ENCODE results near the gene DLGAP5.

Gene DLGAP5

DNA sequence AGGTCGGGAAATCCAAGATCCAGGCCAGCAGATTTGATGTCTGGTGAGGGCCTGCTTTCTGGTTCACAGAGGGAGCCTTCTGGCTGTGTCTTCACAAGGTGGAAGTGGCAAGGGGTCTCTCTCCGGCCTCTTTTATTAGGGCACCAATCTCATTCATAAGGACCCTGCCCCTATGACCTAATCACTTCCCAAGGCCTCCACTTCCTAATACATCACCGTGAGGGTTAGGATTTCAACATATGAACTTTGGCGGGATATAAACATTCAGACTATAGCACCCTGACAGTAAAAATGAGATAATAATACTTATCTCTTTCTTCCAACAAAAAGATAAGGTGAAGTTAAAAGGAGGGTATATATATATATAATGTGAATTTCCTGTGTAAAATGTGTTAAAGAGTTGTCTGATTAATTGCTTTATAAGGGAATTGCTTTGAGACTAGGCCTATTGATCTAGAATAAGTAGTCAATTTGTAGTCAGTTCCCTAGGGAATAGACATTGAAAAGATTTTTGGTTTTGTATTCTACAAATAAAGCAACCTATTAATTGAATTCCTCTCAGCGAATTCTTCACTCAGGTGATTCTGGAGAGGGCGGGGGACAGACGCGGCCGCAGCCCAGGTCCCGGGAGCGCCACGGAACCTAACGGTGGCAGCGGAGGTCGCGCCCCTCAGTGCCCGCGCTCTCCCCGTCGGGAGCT is 62.8 kb downstream of the DLGAP5 start:
- no peak for DNase-seq

DNA sequence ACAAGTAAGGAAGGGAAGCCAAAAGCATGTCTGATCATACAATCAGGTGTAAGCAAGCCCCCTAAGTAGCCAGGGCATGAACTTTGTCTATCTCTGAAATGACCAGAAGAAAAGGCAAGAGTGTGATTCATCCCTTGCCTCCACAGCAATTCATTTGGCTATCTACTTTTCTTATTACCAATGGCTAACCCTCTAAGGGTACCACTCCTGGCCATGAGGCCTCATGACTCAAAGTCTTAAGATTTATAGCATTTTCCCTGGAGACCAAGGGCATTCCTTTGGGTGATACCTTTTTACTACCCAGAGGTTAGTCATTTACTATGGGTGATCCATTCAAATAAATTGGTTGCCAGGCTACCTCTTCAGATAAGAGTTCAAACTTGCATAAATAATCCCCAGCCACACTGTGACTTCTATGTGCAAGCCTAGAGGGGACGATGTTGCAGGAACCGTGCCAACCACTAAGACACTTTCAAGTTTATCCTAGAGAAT is 63.9 kb downstream of the DLGAP5 start:
- no peak for DNase-seq

DNA sequence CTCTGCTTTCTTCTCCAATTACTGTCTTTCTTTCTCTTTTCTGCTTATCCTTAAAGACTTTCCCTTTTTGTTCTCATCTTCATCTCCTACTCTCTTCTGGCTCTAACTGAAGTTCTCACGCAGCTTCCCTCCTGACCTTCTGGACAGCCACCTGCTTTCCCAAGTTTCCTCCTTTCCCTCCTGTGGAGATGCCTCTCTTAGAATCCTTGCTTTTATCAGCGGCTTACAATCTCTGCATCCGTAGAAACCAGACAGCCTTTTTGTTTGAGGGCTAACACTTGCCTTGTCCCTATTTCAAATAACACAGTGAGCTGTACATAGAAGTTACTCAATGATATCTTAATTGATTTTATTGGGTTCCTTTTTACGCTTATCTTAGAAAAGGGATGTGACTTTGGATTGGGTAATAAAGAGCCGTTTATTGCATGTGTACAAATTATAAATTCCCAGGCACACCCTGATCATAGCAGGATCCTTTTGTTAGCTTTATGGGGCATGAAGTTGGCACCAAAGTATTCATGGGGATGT is 64.4 kb downstream of the DLGAP5 start:
- no peak for DNase-seq

DNA sequence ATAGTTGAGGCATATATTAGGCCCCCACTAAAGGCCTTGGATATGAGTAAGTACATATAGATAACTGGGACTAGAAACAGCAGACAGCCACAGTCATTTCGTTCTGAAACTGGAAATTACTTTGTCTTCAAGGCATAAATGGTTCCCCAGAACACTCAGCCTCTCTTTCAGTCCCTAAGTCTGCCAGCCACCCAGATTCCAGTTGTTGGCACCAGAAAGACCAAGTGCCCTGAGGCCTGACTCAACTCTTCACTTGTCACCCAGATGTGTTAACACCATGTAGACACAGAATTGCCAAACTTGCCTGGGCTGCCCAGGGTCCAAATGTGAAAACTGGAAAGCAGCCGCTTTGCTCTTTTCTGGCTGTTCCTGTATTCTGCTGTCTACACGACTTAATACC is 65.4 kb downstream of the DLGAP5 start:
- DNase-seq: no peak

DNA sequence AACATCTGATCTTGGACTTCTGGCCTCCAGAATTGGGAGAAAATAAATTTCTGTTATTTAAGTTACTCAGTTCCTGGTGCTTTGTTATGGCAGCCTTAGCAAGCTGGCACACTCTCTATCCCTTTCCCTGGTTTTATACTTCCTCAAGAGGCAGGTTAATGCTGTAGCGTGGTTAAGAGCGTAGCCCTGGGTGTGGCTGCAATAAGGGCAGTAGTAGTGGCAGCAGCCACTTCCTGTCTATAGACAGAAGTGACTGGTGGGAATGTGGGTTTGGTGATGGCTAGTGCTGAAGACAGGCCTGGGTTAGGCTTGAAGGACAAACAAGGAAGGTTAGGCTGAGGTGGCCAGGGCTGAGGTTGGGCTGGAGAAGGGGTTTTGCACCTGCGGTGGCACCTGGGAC is 66.0 kb downstream of the DLGAP5 start:
- DNase-seq: no peak

DNA sequence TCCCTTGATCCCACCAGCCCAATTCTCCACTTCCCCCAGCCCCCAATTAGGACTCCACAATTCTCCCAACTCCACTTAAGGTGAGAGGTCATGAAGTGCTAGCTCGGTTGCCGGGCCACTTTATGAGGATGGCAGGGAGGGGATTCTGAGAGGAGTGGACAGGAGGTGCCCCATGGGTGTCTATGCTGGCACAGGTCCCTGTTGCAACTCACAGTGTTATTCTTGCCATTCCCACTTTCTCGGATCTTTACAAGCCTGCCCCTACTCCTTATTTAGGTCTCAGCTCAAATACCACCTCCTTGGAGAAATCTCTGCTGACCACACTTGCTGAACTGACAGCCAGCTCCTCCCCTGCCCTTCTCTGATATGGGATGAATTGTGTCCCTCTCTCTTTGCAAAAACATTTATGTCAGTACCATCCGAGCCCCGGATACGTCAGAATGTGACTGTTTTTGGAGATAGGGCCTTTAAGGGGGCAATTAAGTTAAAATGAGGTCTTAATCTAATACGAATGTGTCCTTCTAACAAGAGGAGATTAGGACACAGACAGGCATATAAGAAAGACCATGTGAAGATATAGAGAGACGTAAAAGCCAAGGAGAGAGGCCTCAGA is 66.5 kb downstream of the DLGAP5 start:
- DNase-seq: no peak

DNA sequence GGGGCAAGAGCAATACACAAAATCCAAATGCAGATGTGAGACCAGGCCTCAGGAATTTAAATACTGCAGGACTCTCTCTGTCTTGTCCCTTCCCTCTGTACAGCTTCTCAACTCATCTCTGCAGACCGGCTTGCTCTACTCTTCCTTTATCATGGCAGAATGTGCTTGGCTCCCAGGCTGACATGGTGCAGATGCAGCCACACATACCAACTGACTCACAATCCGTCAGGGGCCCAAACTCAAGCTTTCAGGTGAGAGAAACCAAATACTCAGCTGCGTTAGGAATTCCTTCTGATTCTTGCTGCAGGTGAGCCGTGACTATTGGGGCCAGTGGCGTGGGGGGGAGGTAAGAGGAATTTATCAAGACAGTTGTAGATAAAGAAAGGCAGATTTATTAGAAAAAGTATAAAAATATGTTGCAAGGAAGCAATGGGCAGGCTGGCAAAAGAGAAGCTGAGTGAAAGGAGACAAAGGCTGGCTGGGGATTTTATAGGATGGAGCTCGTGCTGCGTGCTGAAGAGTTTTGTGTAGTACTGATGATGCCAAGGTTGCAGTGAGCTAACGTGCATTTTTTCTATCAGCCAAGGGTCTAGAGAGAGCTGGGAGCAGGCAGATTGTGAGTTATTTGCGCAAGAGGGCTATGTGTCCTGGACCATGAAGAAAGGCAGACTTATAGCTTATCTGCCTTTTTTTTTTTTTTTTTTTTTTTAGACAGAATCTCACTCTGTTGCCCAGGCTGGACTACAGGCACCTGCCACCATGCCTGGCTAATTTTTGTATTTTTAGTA is 67.3 kb downstream of the DLGAP5 start:
- no peak for DNase-seq

DNA sequence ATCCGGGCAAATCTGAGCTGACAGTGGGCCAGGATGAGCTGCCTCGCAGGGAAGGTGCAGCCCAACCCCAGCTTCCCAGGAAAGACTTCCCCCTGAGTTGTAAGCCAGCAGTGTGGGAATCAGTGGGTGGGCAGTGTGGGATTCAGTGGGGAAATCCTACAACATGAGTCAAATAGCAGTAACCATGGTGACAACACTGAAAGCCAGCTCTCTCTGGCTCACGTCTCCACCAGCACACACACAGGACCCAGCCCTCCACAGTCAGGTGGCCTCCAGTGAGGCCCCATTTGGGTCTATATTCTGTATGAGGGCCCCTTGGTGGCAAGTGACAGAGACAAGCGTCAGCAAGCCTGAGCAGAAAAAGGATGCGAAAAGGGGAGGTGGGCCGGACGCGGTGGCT is 68.3 kb downstream of the DLGAP5 start:
- DNase-seq: no peak

DNA sequence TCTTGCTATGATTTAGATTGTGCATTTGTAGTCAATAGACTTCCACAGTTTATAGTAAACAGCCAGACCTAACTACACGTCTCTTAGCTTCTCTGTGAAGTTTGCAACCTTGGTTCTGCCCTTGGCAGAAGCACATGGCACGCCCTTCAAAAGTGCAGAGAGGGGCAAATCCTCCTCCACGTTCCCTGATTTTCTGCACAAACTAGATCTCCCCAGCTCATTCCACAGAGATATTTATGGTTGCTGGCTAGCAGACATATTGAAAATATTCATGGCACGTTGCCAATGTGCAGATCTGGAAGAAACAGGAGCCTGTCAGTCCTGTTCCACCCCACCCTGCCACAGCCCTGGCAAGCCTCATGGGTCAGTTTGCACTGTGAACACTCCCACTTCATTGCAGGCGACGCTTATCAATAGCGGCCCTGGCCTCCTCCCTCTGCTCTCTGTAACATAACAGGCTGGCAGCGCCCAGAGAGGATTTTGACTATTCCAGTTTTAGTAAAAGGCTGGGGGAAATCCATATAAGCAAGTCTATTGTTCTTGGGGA is 68.9 kb downstream of the DLGAP5 start:
- no peak for DNase-seq

DNA sequence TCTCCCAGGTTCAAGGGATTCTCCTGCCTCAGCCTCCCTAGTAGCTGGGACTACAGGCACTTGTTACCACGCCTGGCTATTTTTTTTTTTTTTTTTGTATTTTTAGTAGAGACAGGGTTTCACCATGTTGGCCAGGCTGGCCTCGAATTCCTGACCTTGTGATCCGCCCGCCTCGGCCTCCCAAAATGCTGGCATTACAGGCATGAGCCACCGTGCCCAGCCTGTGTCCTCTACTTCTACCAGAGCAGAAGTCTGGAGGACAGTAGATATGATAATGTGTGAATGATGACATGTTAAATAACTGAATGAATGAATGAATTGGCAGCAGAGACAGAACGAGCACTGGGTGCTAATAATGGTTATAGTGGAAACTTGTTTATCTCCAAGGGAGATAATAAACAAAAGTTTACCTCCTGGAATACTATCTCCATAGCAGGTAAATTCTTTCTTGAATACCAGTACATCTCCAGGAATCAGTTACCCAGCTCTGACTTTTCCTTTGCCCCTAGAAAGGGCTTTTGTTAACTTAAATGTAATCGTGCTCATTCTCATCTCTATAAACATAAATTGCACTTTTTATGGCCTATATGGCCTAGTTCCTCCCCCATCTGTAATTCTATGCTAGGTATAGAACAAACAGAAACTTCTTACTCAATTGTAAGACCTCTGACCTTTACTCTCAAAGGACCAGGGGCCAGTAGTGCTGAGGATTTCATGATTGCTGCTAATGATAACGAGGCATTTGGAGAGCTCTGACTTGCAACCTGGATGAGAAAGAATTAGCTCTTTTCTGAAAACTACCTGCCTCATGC is 69.6 kb downstream of the DLGAP5 start:
- no peak for DNase-seq

DNA sequence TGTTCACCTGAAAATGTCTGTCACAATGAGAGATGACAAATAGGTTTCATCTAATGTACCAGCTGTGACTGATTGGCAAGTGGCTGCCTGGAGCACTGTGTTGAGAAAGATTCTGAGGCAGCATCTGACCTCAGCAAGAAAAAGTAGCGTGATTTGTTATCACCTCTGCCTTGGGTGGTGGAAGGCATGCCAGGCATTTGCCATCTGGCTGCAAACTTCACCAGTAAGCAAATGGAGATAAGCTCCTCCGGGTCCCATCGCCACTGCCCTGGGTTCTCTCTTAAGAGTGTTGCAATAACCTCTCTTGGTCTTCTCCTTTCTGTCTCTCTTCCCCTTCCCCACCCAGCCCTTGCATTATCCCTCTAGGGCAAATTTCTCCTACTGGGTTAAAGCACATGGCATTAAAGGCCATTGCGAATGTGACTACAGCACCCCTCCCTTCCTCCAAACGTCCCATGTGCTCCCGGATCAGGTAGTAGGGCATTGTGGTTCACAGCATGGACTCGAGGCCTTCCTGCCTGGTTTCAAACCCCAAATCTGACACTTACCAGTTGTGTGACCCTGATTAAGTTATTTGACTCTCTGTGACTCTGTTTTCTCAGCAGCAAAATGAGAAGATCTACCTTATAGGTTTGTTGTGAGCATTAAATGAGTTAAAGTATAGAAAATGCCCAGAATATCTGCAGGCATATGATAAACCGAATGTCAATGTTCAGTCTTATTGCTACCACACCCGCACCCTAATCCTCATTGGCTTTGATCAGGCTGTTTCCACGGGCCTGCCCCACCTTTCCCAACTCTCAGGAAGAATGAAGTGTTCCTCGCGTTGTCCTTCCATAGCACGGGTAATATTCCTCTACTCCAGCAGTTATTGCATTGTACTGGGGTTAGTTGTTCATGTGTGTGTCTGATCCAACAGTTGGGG is 70.6 kb downstream of the DLGAP5 start:
- no peak for DNase-seq

DNA sequence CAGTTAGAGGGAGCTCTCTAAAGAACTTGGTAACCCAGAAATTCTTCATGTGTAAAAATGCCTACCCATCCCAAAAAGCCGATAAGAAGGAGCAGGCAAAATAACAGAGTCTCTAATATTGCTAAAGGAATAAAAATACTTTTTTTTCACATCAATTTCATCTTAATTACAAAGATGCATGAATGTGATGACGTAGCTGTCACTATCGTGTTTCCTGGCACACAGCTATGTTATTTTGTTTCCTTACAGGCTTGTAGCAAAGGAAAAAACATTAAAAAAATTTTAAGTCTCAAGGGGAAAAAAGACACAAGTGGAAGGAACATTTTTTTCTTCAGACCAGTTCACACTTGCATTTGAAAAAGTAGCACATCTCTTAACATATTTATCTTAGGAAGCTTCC is 72.6 kb downstream of the DLGAP5 start:
- DNase-seq: no peak

DNA sequence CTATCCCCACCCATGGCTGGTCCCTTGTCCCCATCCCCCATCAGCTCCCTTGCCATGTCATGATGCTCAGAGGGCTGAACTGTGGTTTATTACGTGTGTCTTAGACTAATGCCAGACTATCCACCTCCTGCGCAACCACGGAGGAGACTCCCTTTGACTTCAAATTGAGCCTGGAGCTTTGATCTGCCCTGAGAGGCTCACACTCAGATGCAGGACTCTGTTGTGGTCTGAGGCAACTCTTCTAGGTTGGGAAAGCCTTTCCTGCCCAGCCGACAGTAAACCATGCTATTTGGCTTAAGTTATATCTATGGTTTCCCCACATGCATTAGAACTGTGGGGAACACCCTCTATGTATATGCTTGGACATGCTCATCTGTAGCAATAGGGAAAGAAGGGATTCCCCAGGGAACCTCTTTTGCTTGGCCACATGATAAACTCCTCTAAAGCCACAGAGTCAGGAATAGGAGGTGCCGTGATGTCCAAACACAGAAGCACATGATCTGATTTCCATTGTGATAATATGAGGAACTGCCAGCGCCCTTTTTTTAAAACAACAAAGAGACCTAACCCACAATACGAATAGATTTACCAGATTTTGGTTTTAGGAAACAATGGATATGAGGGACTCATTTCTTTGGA is 73.5 kb downstream of the DLGAP5 start:
- no peak for DNase-seq

DNA sequence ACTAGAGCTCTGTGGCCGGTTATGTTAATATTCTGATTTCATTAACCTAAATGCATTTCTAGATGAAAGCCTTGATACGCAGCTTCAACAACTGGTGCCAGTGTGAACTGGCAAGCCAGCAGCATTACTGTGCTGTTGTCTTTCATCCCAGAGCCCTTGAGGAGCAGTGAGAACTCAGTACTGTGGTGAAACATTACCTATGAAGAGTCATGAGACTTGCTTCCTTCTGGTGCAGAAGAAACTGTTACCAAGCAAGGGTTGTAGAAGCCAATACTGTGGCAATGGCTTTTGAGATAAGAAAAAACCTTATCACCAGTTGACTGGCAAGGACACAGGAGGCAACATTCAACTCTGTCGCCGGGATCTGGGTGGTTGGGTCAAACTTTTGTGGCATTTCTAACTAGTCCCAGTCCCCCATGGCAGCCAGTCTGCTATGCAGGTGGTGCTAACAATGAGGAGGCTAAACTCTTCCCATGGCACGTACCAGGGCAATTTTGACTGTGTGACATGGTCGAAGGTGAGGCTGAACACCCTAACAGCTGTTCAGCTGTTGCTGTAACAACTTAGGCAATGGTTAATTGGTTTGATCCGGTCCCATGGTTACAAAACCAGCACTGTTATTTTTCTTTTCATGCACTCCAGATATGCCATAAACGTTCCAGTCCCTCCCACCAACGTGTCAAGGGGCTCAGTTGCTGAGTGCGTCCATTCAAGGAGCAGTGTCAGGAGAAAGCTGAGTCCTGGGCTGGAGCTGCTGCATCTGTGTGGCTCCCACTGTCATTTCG is 74.9 kb downstream of the DLGAP5 start:
- no peak for DNase-seq

DNA sequence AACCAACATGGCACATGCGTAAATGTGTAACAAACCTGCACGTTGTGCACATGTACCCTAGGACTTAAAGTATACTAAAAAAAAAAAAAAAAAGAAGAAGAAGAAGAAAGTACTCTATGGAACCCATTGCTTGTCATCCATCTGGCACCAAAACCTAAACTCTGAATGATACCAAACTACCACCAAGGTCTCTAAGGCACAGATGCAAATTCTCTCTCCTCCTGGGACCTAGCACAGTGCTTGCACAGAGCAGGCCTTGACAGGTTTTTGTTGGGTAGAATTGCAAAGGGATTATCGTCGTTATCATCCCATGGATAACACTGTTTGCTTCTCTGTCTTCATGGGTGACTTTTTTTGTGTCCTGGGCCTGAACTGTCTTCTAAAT is 75.5 kb downstream of the DLGAP5 start:
- DNase-seq: no peak

DNA sequence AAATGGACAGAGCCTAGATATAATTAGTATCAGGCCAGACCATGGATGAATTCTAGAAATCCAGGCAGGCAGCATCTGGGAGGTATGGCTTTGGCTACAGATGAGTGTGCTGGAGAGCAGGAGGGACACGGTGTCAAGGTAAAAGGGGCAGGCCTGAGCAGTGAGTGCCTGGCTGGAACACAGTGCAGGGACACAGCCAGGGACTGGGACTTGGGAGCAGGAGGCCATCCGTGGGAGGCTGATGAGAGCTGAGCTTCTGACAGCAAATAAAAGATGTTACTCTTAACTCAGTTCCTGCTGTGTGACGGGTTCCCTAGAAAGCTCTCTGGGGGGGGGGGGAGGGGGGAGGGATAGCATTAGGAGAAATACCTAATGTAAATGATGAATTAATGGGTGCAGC is 75.9 kb downstream of the DLGAP5 start:
- DNase-seq: no peak

DNA sequence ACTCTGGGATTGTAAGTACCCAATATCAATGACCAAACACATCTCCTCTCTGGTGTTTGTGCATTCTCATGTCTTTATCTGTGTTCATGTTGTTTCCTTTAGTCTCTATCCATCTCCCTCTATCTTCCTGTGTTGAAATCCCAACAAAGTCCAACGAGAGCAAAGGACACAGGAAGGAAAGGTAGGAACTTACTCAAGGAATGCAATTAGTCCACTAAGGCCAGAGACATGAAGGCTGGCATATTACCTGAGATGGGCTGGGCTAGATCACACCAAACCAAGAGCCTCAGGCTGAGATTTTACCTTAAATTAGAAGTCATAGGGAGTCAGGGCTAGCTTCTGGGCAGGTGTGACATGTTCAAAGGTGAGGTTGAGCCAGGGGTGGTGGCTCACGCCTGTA is 76.7 kb downstream of the DLGAP5 start:
- DNase-seq: no peak

DNA sequence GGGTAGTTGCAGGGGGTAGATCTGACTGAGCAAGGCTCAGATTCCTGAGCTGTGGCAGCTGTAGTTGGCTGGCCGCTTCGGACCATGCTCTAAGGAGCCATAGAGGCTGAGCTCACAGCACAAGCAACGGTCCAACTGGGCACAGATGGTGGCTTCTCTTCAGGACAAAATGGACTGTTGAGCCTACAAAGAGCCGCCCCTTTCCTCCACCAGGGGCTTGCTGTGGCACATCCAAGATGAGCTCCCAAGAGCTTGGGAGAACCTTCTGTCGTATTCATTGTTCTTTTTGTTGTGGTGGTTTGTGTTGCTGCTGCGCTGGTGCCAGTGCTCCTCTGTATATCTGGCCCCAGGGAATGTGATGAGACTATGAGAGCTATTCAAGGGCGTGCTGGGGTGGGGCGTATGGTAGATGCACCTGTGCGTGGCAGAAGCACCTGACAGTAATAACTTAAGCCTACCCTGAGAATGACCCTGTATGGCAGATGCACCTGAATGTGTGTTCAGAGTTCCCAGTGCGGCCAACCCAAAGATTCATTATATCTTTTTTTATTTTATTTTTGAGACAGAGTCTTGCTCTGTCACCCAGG is 80.2 kb downstream of the DLGAP5 start:
- no peak for DNase-seq

DNA sequence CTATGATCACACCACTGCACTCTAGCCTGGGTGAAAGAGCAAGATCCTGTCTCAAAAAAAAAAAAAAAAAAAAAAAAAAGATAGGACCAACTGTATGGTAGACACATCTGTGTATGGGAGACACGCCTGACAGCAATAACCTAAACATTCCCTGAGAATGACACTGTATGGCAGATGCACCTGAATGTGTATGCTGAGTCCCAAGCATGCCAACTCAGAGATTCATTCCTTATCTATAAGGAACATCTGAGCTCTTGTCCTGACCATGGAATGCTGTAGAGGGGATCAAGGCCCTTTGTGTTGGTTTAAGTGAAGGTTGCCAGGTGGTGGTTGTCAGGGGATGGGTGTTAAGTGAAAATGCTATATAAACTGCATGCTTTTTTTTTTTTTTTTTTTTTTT is 81.5 kb downstream of the DLGAP5 start:
- DNase-seq: no peak
